DMS114 treated with DMSO at 0.1 percent for 48 hours (cell line): ENCODE data around the gene KIAA1217.
"Not testable (repeated sequence)": the region's sequence is repeated elsewhere in the genome, so short reads cannot be mapped to it uniquely, and the experiment has no call there.

Source experiments
- DNase-seq: peaks from one replicate; lab custom pipeline; 2025; ENCODE audit not compliant: unreplicated experiment; lab: John Stamatoyannopoulos, UW

The KIAA1217 gene

DNA sequence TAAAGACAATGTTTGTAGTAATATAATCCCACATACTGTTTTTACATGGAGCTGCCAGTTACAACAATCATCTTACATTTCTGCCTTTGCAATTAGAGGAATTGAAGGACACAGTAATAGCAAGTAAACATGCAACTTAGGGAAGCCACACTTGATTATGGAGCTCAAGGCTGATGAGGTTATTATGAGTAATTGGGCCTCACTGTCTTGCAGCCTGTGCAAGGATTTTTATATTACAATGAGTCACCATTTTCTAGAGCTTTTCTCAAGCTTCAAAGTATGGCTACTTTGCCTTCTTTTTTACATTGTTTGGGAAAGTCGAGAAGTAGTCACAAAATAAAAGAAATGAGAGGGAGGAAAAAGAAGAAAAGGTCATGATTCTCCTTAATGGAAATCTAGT, 226.4 kb downstream of the KIAA1217 start:
- no peak for DNase-seq

DNA sequence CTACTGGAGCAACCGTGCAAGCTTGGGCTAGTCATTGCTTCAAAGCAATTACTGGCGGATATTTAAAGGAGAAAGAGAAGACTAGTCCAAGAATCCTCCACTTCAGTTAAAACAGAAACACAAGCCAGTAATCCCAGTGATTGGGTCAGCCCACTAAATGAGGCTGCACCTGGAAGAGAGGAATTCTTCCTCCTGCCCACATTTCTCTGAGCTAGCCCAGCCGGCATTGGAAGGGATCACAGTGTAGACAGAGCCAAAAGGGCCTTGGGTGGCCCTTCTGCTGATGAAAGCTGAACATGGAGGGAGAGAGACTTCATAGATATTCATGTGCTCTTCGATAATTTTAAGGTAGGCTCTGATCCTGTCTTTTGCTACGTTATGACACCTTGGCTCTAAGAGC, 228.4 kb downstream of the KIAA1217 start:
- no peak for DNase-seq

DNA sequence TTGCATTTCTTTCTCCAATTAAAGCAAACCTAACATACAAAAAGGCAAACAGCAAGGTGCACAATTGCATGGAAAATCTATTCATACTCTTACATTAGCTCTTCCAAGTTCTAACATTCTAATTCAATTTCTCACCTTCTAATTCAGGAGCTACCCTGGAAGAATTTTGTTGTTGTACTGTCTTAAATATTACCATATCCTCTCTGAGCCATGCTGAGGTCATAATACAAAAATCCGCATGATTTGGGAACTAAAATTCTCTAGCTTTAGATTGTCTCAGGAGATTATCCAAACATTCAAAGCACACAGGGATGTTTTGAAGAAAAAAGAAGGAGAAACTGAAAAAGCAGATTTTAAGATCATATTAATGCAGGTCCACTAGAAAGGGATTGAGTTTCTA, 229.9 kb downstream of the KIAA1217 start:
- no peak for DNase-seq

DNA sequence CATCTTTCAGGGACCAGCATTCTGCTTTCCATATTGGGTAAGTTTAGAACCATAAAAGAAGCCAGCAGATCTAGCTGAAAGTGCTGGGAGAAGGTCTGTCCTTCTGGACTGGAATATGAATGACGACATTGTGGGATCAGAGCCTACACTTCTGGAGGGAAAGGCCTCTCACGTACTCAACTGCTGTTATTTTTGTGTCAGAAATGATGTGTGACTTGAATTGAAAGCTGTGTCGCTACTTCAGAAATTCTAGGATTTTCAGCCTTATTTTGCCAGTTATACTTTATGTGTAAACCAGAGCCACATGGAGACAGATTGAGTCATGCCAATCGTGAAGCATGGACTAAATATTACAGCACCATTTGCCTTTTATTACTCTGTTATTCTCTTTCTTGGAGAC, 231.0 kb downstream of the KIAA1217 start:
- no peak for DNase-seq

DNA sequence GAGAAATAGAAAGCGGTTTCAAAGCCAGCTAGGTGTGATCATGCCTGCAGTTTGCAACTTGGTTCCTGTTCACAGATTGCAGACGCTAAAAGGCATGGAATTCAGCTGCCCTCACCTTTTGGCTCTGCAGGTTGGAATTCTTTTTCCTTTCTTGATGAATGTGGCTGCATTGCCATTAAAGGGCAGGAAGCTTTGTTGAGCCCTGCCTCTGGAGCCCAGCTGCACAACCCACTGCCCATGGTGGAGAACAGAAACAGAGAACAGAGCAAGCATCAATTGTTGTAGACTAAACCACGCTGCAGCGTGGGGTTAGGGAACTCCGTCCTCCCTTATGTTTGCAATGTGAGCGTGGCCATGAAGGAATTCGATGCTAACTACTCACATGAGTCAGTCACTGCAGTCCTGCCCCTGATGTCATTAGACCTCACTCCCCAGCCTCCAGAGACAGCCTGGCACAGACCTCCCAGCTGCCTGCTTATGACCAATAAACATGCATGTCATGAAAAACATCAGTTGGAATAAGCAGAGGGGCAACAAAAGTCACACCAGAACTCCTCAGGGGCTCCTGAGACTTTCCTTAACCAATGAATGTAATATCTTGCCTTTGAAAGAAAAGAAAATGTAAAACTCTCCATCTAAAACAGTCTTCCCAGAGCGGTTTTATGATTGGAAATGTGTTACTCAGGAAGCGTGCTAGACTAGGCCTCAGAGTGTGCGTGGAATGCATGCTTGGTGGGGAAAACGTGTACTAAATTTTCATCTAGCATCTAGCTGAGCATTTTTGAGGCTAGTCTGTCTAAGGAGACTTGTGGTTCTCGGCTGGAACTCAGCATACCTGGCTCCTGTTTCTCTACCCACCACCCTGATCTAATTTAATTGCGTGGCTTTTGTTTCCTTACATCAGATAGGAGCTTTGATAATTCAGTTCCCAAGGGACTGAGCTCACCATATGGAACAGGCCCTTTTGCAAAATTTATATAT, 232.2 kb downstream of the KIAA1217 start:
- no peak for DNase-seq

DNA sequence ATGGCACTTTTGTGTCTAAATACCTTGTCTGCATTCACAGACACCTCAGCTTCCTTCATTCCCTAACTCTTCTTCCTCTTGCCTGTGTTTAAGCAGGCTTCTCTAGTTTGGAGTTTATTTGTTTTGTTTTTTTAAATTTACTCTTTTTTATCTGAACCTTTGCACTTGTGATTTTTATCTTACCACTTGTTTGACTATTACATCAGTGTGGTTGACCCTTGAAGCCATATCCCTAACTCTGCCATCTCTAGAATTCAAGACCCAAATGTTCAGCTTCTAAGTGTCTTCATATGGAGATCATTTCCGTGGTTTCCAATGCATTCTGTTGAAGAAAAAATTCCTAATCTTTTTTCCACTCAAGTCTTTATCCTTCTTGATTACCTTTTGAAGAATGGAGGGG, 233.3 kb downstream of the KIAA1217 start:
- DNase-seq, result no peak

DNA sequence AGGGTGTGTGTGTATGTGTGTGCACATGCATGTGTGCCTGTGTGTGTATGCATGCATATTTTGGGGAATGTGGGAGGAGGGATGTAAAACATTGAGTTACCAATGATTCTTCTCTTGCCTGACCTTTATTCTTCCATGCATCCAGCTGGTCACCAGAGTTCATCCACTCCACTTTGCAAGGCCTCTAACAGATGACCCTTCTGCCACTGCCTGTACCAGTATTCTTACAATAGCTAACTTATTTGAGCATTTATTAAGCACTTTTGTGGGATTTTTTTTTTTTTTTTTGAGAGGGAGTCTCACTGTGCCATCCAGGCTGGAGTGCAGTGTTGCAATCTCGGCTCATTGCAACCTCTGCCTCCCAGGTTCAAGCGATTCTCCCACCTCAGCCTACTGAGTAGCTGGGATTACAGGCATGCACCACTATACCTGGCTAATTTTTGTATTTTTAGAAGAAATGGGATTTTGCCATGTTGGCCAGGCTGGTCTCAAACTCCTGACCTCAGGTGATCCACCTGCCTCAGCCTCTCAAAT, 233.8 kb downstream of the KIAA1217 start:
- not testable (repeated sequence) for DNase-seq

DNA sequence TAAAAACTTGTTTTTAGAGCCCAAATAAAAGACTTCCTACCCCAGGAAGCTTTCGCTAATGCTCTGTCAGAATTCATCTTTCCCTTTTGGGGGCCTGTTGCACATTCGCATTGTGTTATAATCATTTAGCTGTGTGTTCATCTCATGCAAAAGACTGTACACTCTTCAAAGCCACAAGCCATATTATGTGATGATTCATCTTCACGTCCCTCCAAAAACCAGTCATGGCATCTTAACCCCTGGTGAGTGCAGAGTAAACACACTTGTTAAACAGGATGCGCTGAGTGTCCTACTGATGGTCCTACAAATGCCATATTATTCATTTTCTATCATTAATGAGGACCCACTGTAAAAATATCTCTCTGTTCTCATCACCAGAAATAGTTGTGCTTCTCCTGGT, 235.4 kb downstream of the KIAA1217 start:
- no peak for DNase-seq

DNA sequence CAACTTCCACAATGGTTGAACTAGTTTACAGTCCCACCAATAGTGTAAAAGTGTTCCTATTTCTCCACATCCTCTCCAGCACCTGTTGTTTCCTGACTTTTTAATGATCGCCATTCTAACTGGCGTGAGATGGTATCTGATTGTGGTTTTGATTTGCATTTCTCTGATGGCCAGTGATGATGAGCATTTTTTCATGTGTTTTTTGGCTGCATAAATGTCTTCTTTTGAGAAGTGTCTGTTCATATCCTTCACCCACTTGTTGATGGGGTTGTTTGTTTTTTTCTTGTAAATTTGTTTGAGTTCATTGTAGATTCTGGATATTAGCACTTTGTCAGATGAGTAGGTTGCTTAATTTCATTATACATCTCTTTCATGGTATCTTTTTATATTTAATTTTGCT, 237.0 kb downstream of the KIAA1217 start:
- DNase-seq, result not testable (repeated sequence)

DNA sequence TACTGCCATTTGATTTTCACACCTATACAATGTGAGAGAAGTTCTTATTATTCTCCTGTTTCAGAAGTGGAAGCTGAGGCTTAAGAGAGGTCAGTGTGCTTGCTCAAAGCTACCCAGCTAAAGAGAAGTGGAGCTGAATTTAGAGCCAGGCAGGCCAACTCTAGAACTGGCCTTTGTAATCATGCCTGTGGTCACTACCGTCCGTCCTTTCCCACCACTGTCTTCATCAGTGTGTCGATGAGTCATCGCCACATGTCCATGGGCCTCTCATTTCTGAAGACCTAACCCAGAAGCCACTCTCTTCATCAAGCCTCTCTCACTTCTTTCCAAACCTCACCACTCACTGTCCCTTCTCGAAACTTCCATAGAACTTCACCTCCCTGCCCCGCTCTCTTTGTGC, 237.8 kb downstream of the KIAA1217 start:
- DNase-seq, result no peak

DNA sequence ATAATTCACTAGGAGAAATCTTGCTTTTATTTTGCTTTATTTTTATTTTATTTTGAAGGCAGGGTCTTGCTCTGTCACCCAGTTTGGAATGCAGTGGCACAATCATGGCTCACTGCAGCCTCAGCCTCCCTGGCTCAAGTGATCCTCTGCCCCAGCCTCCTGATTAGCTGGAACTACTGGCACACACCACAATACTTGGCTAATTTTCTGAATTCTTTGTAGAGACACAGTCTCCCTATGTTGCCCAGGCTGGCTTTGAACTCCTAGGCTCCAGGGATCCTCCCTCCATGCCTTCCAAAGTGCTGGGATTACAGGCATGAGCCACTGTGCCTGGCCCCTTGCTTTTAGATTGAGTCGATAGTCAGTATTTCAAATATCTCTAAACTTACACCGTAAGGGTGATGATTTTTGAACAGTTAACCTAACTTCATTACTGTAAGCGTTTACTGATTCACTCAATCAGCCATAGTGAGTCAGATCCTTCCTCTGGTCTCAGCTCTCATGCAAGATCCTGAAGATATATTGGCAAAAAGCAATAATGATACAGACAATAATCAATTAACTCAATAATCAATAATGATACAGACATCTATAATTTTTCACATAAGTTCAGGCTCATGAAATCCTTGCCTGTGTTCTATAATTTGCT, 239.5 kb downstream of the KIAA1217 start:
- no peak for DNase-seq

DNA sequence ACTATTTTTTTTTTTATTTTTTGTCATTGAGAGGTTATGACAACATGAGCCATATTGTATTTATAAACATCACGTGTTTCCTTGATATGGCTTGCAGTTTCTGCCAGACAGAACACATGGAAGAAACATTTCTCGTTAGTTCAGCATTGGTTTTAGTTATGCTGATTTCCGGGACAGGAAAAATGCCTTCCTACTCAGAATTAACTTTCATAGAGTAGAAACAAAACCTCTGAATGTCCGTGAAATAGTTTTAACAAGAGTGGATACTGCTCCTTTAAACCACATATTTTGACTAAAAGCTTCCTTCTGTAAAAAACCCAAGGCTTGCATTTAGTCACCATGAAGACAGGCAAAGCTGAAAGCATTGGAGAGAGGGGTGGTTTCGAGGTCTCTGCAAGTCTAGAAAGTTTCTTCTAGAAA, 240.4 kb downstream of the KIAA1217 start:
- no peak for DNase-seq

DNA sequence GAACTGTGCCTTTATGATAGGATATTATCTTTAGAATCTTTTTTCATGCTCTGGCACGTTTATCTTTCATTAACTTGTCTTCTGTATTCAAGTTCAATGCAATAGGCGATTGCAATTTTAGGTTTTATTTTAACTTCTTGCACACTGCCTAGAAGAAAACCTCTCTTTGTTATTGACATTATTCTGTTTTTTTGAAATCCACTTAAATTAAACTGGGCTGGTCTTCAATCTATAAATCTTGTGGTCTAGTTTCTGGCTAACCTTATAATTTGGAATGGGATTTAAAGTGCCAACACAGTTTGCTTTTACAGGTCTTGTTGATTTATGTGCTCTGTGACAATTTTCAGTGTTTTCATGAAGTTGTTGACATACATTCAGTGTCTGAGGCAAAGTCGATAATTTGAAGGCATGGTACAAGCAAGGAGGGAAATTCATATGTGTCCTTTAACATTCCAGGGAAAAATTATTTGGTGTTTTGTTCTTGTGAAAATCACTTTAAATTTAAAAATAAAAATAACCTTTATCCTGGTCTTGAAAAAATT, 240.9 kb downstream of the KIAA1217 start:
- no peak for DNase-seq

DNA sequence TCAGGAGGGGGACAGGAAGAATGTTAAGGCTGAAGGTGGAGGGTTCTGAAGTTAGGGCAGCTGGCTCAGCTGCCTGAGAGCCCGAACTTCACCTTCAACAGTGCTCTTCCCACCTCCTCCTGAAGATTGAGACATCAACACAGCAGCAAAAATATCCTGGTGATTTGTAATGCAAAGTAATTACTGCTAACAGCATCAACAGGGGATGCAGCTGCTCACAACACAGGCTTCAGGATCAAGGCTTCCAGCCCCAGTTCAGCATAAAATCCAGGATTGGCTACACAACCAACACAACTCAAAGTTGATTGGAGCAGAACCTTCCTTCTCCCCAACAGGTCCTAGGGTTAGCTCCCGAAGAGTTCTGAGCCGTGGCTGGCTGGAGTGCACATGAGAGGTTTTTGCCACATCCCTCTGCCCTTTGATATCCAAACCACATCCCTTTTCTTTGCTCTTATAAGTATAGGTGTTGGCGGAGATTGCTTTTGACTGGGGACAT, 242.4 kb downstream of the KIAA1217 start:
- no peak for DNase-seq

DNA sequence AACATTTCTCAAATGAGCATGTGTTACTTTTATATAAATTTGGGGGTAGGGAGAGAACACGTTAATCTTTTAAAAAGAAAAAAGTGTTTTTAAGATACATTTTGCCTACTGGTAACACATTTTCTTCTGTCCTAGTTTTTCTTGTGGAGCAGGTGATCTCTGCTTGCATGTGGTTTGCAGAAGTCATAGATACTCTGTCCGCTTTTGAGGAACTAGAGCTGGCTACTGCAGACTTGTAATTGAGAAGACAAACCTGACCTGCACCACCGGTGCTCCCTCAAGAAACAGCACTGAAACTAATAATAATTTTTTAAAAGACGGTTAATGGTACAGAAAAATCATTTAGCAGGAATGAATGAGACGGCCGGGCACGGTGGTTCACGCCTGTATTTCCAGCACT, 243.1 kb downstream of the KIAA1217 start:
- no peak for DNase-seq

DNA sequence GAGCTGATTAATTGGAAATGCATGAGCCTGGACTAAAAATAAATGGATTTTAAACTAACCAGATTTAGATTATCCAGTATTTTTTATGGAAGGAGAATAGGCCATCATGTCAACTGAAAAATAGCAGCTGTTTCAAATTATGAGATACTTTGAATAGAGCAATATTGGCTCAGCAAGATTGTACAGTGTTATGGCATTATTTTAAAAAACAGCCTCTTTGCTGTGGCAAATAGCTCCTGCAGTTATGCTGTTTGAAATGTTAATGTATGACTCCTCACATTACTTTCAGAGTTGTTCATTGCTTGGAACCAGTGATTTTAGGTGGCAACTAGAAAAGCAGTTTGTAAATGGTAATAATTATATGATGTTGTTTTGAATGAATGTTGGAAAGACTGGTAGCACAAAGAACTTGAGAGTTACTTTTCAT, 244.5 kb downstream of the KIAA1217 start:
- DNase-seq, result no peak

DNA sequence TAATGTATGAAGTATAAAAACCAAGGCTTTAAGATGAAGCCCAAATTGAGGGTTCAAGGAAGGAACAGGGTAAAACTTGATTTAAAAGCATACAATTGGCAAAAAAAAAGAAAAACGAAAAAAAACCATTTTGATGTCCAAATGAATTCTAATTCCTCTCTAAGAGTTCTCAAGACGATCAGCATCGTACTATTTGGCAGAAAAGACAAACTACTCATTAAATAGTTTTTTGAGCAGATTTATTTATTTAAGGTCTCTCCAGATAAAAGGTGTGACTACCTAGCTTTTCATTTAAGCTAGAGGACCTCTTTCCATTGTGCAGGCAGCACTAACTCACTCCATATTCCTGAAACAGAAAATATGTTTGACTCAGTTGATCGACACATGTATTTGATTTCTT, 245.0 kb downstream of the KIAA1217 start:
- DNase-seq, result no peak

DNA sequence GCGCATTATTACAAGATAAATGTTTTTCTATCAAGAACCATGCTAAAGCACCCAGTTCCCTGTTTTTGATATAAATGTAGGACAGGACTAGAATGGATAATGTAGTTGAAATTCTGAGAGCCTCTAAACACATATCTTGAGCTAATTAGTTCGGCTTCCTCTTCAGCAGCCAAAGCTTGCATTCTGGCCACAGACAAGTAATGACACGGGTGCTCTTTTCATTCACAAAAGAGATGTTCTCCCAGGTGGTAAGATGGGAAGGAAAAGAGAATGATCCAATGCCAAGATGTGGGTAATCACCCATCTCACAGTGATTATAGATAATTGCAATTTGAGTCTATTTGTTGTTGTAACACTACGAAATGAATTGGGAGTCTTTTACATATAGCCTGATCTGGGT, 246.5 kb downstream of the KIAA1217 start:
- DNase-seq, result no peak

DNA sequence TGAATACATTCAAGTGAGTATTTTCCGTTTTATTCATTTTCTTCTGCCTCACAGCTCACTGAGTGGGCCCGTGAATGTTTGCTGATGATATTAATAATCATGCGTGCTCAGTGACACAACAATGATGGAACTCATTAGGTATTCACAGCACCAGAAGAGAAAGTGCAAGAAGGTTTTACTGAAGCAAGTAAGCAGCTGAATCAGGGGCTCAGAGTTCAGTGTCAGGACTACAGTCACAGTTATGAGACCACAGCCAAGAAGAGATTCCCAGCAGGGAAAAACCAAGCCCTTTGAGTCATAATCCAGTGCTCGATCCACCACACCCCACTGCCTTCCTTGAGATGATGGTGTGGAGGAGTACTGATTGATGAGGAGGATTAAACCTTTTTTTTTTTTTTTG, 247.4 kb downstream of the KIAA1217 start:
- no peak for DNase-seq

DNA sequence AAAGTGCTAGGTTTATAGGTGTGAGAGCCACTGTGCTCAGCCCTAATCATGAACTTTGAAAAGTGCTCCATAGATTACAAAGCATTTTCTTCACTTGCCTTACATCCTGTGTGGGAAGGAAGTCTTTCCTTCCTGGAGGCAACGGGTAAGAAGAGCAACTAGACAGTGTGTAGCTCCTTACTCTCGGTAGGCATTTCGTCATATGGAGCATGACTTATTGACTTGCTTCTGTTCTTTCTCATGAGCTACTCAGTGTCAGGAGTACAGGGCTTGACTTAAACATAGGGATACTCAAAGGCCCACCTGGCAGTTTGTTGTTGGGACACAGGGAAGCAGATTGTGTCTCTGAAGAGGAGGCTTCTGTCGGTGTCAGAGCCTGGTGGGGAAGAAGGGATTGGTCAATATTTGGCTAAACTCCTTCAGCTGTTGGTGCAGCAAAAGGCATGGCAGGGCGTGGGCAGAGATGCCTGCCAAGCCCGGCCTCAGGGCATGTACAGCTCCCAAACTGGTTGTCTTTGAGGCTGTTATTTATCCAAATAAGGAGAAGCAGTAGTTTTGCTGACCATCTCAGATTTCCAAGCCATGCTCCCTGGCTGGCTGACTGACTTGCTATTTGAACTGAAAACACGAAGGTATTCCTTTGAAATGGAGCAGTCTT, 248.9 kb downstream of the KIAA1217 start:
- no peak for DNase-seq

DNA sequence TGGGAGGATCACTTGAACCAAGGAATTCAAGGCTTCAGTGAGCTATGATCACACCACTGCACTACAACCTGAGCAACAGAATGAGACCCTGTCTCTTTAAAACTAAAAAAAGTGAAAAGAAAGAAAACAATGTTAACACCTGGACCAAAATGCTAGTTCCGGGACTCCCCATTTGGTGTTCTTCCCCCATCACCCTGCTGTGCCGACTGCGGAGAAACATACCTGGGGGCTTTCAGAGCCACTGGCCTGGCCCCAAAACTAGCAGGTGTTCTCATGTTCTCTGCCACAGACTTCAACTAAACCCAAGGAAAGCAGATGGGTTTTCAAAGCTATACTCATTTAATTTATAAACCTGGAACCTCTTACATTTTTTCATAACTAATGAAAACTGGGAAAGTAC, 250.9 kb downstream of the KIAA1217 start:
- no peak for DNase-seq
